GM19452 (cell line): ENCODE measurements around the gene GRIK3.
"Not testable (repeated sequence)": the region's sequence is repeated elsewhere in the genome, so short reads cannot be mapped to it uniquely, and the experiment has no call there.

ENCODE experiments used
- ATAC-seq: cut with Tn5 transposase; IDR thresholded peaks from one replicate; pipeline ENCODE4 v1.9.1; 2021; ENCODE audit not compliant: unreplicated experiment

The GRIK3 gene

DNA sequence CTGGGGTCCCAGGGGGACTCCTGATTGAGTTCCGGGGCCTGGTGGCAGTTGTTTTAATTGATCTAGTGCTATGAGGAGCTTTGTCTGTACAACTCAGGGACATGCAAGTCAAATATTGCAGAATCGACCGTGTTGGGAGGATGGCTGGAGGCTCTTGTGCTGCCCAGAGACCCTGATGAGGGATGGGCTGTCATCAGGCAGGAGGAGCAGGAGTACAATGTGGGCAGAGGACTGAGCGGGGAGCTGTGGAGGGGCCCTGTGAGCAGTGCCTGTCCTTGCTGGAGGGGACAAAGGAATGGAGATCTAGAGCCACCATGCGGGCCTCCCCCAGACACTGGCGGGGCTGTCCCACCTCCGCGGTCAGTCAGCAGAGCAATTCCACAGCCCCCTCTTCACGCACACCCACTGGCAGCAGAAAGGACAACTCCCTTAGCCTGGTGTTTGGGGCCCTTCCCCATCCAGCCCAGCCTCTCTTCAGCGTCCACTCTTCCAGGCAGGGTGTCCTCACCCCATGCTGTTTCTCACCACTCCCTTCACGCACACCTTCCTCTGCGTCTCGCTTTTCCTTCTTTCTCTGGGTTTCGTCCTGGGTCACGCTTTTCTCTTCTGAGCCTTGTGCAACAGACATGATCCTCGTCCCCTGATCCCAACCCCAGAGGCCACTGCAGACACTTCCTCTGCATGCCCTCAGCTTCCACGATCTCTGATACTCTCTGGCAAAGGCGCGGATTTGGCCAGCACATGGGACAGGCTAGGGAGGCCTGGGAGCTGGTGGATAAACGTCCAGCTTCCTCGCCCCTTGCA, 122.6 kb downstream of the GRIK3 start:
- no peak for ATAC-seq

DNA sequence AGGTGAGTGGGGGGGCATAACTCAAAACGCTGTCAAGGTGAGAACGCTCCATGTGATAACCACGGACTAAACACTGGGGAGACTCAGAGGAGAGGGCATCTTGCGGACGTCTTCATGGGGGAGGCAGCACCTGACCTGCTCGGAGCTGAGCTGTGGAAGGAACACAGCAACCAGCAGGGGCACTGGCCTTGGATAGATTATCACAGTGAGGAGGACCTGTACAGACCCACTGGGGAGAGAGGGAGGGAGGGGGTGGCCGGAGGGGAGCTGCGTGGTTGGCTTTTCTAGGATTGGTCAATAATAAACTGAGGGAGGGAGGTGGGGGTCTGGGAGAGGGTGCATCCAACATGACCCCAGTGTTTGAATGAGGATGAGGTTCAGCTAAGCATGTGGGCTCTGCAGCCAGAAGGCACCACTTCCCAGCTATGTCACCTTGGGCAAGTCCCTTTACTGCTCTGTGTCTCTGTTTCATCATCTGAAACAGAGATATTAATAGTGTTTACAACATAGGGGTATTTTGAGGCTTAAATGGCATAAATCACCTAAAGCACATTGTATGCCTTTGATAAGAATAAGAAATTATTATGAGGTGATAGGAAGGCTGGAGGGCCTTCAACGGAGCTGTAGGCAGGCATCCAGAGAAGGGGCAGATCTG, 123.3 kb downstream of the GRIK3 start:
- ATAC-seq = no peak

DNA sequence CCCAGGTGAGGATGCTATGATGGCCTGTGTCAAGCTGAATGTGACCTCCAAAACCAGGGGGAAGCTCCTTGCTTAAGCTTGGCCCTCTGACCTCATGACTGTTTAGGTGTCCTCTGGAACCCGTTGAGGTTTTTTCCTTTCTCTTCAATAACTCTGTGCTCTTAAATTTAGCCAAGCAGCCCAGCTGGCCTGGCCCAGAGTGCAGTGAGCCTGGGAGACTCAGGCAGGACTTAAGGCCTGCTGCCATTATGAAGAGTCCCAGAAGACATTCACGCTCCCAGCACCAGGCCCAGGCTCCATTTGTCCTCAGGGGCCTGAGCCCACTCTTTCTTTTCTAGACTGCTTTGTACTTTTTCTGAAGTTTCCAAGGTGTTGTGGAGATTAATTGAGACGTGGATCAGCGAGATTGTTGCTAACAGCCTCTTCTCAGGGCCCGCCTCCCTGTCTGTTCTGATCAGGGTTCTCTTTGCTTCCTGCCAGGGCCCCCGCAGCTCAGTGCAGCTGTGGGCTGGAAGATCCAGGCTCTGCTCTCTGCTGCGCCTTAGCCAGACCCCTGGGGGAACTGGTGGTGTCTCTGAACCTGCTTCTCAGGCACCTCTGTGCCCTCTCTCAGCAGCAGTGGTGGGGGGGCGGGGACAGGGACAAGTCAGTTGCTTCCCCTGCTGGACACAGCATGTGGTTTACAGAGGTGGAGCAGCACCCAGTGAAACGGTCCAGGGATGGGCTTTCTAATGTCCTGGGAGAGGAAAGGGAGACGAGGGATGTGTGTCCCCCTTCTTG, 124.2 kb downstream of the GRIK3 start:
- ATAC-seq = no peak

DNA sequence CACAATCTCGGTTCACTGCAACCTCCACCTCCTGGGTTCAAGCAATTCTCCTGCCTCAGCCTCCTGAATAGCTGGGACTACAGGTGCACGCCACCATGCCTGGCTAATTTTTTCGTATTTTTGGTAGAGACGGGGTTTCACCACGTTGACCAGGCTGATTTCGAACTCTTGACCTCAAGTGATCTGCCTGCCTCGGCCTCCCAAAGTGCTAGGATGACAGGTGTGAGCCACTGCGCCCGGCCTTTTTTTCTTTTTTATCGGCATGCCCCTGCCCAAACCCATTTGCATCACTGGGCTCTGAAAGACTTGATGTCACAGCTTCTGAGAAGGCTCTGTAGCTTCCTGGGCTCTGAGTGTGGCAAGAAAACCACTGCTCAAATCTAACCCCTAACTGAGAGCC, 125.0 kb downstream of the GRIK3 start:
- not testable (repeated sequence) for ATAC-seq

DNA sequence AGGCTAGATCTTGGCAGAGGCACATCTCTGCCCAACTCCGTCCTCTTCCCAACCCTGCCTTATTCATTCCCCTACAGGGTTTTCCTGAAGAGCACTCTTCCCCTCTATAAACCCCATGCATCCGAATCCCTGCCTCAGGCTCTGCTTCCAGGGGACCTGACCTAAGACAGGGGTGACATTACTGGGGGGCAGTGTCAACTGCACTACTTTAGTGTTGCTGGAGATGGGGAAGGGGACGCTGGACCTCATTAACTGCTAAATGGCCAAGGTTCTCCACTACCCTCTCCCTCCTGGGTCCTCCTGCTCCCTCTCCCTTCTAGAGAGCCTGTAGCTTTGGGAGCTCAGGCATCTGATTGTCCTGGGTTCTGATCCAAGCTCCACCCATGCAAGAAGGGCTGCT, 126.2 kb downstream of the GRIK3 start:
- no peak for ATAC-seq

DNA sequence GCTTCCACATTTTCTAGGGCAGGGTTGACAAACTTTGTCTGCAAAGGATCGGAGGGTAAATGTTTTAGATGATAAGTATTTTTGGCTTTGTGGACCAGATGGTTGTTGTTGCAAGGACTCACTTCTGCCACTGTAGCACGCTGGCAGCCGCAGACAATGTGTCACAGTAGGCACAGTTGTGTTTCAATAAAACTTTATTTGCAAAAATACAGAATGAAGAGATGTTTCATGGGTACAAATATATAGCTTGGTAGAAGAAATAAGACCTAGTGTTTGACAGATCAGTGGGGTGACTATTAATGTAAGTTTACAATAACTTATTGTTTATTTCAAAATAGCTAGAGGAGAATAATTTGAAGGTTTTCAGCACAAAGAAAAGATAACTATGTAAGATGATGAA, 127.8 kb downstream of the GRIK3 start:
- ATAC-seq = no peak

DNA sequence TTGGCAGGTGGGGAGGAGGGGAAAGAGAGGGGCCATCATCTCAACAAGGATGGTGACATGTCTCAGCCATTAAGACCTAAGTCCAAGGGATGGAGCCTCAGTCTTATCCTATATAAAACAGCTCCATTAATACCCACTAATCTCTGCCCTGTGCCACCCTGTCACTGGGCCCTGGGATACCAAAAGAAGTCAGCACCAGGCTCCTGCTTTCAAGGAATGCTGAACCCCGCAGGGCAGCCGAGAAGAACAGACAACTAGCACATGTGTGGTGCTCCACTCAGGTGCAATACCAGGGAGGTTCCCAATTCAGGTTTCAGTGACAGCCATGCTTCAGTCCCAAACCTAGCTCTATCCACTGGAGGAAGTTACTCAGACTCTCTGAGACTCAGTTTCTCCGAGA, 128.4 kb downstream of the GRIK3 start:
- no peak for ATAC-seq

DNA sequence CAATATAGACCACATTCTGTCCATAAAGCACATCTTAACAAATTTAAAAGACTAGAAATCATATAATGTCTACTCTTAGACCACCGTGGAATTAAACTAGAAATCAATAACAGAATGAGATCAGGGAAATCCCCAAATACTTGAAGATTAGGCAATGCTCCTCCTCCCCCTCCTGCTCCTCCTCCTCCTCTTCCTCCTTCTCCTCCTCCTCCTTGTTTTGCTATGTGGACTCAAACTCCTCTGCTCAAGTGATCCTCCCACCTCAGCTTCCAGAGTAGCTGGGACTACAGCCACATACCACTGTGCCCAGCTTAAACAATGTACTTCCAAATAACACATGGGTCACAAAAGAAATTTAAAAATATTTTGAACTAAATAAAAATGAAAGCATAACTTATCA, 134.2 kb downstream of the GRIK3 start:
- no peak for ATAC-seq

DNA sequence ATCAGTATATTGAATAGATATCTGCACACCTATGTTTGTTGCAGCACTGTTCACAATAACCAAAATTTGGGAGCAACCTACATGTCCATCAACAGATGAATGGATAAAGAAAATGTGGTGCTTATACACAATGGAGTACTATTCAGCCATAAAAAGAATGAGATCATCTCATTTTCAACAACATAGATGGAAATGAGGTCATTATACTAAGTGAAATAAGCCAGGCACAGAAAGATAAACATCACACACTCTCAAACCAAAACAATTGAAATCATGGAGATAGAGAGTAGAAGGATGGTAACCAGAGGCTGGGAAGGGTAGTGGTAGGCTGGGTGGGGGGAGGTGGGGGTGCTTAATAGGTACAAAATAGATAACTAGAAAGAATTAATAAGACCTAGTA, 136.5 kb downstream of the GRIK3 start:
- ATAC-seq = not testable (repeated sequence)

DNA sequence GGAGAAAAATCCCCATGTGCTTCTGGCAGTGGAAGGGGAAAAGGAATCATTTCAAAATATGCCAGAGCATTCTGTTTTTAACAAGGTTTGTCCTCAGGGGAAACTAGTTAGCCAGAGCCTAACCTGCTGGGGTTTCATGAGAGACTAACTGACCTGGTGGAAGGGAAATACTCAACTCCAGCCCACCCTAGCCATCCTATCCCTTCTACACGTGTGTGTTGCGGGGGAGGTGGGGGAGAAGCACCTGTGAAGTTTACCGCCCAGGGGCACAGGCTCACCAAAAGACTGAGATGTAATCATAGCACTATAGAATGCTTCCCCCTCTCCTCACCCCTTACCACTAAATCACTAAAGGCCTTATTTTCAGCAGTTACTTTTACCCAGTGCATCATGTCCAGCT, 139.5 kb downstream of the GRIK3 start:
- ATAC-seq = no peak

DNA sequence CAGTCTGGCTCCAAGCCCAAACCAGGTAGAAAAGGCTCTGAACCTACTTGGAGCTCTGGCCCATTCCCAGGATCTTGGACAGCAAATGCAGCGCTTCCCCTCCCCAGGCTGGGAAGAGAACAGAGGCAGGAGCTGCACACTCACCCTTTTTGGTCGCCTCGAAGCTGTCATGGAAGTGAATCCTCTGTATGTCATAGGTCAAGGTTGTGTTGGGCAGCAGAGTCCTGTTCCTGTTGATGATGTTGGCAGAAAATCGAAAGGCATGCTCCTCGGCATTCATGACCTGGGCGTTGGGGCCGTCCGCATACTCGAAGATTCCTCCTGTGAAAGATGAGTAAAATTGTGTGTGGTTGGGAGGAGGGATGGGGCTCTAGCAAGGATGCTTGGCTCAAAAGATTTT, 143.5 kb downstream of the GRIK3 start:
- no peak for ATAC-seq

DNA sequence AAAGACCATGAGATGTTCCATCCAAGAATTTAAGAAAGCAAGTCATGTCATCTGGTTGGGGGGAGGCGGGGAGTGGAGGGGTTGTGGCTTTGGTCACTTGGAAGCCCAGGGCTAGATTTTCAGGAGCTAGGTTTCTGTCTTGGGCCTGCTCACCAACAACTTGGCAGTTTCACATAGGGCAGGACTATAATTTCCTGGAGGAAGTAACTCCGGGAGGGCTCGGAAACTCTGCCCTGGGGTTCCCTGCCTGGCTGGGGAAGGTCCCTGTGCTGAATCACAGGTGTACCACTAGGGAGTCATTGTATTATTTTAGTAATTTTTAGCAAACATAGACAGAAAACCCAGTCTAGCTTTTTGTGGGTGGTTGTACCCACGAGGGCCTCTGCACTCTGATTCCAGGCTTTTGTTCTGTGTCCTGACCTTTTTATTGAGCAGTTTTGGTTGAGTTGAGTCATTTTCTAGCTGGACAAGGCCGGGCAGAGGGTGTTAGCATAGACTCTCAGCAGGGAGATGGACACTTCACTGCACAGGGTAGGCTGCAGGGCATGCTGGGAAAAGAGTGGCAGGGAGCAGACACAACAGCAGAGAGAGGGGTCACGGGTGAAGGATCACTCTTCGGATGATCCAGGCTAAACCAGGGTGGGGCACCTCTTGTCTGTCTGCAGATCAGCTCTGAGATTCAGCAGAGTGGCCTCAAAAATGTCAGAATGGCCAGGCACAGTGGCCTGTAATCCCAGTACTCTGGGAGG, 144.7 kb downstream of the GRIK3 start:
- no peak for ATAC-seq

DNA sequence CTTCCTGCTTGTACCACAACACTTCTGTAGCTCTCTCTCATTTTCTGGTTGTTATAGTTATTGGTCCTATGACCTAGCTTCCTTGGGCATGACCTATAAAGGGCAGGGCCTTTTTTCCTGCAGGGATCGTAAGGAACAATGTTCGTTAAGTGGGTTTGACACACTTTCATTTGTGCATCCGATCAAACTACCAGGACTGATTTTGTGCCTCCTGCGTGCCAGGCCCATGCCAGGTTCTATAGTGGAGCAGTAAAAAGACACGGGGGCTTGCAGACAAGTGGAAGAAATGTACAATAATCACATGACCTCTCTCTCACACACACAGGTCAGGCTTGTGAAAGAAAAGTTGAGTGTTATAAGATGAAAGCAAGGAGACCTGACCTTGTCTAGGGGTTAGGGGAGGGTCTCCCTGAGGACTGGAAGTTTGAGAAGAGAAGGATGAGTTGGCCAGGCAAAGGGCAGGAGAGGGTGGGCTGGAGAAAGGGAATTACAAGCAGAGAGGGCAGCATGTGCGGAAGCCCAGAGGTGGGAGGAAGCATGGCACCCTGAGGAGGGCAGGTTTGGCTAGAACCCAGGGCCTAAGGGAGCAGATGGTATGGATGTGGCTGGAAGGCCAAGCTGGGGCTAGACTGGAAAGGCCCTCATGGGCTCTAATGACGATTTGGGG, 145.4 kb downstream of the GRIK3 start:
- ATAC-seq = no peak

DNA sequence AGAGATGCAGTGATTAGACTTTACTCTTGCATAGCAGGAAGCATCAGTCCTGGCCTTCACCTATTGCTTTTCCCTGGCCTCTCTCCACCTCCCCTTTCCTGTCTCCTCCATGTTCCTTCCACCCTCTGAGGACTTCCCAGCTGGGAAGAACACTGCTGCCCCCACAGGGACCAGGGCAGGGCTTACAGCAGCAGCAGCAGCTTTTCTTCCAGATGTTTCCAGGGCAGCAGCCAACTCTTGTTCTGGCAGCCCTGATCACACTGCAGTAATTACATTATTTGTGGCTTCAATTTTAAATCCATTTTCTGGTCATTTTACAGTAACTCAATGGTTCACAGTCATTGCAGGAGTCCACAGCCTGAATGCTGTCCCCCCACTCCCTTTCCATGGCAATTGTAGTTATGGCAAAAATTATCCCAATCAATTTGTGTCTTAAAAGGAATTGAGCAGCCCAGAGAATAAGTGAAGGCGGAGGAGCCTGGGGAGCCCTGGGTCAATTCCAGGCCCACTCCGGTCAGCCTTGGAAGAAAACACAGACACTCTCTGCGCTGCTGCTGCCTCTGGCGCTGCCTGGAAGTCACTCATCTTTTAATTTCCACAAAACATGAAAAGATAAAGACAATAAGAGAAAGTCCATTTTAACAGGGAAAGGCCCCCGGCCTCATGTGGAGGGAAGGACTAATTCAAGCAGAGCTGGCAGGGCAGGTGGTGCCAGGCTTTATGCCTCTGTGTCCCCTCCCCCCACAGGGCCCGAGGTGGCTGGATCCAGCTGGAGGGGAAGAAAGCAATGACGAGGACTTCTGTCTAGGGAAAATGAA, 148.6 kb downstream of the GRIK3 start:
- no peak for ATAC-seq

DNA sequence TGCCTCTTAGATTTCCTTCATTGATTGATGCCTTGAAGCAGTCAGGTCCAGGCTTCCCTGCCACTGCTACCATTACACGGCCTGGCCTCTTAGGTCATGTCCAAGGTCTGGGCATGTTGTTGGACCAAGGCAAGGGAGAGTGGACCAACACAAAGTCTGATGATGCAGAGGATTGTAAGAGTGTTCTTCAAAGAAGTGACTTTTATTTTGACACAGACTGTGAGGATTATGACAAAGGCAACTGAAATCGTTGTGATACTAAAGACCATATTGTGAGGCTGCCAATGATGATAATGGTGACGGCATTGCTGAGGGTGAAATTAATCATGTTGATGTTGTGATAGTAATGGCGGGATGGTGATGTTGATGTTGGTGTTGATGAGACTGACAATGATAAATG, 149.5 kb downstream of the GRIK3 start:
- ATAC-seq = no peak

DNA sequence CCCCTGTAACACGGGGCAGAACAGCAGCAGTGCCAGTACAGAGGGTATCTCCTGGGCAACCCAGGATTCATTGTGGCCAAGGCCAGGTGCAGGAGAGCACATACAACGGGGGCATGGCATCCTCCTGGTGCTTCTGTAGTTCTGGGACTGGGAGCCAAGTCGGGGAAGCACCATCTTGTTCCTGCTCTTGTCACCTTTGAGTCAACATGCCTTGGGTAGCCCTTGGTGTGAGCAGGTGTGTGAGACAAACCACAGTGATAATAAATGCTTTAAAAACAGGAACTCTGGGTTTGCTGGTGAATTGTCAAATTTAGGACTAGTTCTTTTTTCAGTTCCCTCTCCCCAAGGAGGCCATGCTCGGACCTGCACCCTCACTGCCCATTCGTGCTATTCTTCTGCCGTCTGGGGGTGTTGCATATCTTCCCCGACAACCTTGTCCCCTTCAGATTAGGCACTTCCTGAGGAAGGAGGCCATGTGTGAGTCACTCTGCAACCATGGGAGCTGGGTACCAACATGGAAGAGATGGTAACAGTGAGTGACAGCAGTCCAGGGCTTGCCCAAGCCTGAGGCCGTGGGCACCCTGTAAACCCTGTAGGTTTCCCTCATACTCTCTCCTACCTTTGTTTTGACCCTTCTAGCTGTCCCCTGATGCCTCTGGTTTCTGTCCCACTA, 150.2 kb downstream of the GRIK3 start:
- ATAC-seq = no peak

DNA sequence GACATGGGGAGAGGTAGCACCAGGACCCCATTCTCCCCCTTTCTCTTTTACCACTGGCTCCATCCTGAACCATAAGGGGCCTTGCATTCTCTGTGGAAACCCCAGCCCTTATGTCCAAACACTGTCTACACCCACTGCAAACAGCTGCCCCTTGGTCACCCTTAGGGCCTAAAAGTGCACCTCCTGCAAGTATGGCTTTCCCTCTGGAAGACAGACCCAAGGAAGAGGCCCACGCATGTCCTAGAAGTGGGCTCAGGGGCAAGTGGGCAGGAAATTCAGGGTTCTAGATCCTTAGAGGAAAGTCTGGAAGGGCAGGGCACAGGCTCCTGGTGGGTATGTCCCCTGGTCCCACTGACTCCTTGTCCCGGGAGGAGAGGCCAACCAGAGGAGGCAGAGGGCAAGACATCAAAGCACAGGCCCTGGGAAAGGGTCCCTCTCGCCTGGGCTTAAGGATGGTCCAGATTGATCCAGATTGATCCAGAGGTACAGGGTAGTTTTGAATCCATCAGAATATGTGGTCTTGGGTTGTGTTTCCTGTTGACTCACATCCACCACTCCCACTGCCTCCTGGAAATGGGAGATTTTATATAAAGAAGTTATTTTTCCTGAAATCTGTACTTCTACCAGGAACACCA, 150.9 kb downstream of the GRIK3 start:
- ATAC-seq = no peak

DNA sequence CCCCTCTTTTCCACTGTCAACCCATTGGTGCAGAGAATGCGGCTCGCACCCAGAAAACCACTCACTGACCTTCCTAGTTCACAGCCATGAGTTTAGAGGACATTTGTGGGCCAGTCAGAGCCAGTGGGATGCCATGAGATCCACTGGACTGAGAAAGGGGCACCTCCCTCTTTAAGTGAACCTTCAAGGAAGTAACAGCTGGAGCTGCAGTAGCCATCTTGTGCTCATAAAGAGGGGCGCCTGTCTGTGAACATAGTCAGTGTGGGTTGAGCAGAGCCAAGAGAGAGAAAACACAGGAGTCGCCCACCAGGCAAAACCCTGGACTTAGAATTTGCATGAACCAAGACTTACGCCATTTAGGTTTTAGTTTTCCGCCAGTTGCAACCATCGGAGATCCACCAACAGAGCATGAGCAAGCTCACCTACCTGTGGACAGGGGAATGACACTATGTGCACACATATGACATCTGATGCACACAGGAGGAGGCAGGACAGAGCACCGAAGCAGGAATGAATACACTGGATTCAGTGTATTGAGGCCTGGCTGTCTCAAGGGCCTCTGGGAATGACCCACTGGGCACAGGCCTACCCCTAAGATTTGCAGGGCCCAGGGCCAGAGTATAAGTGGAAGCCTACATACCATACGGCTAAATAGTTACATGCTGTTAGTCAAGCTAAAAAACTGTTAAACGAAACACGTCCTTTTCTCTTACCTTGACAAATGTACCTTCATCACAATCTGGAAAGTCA, 151.6 kb downstream of the GRIK3 start:
- ATAC-seq = no peak
